HG03139 (cell line): ENCODE data around the gene HNRNPM.

ENCODE experiments used
- ATAC-seq: cut with Tn5 transposase; IDR thresholded peaks from one replicate; pipeline ENCODE4 v1.9.1; 2021; ENCODE audit not compliant: unreplicated experiment

HNRNPM gene

GRCh38 chr19:8459095-8459494, 14.3 kb downstream of the HNRNPM start:
- ATAC-seq: no peak

- ATAC-seq: no peak
These were observed 14.9 kb downstream of the HNRNPM start for GRCh38 chr19:8459520-8460270.

DNA sequence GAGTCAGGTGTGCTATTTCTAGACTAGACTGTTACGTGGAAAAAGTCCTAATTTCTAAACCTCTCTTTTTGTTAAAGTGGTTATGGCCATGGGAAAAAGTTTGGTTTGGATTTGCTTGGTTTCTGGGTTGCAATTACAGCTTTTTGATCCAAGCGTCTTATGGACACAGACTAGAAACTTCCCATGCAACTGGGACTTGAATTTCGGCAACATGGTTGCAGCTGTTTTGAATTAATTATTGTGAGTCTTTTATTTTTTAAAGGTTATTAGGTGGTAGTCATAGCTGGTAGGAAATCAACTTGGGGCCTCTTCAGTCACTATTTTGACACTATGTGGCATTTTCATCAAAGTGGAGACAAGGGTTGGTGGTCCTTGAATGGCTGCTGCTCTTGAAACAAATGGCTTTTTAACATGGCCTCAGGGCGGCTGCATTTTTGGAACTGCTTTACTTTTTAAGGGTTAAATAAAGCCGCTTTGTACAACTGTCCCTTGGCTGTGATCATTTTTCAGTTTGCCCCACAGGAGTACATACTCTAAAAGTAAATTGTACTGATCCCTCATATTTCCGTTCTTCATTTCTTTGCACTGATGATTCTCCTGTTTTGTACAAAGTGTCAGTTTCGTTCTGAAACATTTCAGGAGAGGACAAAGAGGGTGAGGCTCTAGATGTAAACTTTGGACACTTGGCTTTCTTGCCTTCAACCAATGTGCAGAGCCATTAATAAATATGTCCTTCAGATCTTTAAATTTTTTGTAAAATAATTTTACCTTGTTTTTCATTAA, 15.9 kb downstream of the HNRNPM start:
- ATAC-seq: no peak

GRCh38 chr19:8461376-8461775, 16.6 kb downstream of the HNRNPM start:
- no peak for ATAC-seq

DNA sequence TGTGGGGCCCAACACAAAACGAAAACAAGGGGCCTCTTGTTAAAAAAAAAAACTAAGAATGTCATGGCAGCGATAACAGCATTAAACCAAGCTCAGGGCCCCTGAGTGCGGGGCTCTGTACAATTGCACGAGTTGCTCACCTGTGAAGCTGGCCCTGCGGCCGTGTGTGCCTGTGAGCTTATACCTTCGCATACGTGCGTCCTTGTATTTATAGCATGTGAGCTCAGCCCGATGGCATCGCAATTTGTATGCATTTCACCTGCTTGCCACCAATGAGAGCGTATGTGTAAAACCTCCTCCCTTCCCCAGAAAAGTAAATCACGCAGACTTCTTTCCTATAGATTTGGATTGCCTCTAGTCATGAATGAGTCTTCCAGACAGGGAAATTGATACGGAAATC, 17.1 kb downstream of the HNRNPM start:
- no peak for ATAC-seq

GRCh38 chr19:8462571-8462970, 17.8 kb downstream of the HNRNPM start:
- no peak for ATAC-seq

GRCh38 chr19:8463365-8463764, 18.6 kb downstream of the HNRNPM start:
- no peak for ATAC-seq

DNA sequence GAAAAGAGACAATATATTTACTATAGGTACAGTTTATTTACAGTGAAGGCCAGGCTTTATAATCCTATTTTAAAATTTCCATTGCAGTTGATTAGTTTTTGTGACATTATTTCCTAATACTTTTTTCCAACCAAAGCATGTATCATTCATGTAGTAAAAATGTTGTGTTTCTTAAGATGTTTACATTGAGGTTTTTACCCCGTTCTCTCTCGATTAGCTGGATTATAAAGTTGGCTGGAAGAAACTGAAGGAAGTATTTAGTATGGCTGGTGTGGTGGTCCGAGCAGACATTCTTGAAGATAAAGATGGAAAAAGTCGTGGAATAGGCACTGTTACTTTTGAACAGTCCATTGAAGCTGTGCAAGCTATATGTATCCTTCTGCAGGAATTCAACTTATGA, 21.2 kb downstream of the HNRNPM start:
- ATAC-seq: no peak

DNA sequence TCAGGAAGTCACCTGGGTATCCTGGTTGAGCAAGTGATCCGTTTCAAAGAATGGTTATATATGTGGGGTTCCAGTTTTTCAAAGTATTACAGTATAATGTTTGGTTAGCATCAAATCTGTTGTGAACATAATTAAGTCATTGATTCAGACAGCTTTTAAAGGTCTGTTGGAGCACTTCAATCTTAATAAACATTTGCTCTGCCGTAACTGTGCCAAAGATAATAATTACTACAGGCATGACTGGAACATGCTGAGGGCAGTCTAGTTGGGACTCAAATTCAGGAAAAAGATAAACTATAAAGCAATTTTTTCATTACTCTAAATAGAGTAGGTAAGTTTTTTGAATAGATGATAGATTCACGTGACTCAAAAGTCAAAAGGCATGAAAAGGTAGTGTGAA, 23.3 kb downstream of the HNRNPM start:
- no peak for ATAC-seq

GRCh38 chr19:8468761-8469373, 24.1 kb downstream of the HNRNPM start:
- ATAC-seq: no peak

DNA sequence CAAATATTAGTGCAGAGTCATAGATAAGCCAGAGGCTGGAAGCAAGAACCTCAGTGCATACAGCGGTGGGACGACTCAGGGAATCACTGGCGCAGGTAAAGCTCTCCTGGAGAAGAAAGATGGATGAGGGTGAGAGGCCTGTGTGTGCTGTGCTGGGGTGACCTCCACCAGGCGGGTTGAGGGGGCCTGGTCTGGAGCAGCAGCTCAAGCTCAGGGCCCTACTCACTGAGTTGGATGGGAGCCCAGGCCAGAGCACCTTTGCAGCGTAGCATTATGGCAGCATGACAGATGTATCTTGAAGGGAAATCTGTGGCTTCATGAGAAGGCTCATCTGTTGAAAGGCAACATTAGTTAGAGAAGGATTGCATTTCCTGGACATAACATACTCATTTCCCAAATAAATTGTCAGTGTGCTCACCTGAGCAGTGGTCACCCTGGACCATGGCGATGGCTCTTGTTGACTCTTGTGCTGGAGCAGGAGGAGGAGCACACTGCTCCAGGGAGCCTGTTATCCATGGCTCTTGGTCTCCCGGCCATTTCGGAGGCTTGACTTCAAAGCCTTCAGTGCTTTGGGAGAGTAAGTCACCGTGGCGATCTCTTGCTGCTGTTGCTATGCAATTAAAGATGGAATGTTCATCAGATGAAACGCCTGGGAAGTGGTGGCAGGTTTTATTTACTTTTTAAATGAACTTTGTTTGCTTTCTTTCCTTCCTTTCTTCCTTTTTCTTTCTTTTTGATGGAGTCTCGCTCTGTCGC, 25.0 kb downstream of the HNRNPM start:
- no peak for ATAC-seq

DNA sequence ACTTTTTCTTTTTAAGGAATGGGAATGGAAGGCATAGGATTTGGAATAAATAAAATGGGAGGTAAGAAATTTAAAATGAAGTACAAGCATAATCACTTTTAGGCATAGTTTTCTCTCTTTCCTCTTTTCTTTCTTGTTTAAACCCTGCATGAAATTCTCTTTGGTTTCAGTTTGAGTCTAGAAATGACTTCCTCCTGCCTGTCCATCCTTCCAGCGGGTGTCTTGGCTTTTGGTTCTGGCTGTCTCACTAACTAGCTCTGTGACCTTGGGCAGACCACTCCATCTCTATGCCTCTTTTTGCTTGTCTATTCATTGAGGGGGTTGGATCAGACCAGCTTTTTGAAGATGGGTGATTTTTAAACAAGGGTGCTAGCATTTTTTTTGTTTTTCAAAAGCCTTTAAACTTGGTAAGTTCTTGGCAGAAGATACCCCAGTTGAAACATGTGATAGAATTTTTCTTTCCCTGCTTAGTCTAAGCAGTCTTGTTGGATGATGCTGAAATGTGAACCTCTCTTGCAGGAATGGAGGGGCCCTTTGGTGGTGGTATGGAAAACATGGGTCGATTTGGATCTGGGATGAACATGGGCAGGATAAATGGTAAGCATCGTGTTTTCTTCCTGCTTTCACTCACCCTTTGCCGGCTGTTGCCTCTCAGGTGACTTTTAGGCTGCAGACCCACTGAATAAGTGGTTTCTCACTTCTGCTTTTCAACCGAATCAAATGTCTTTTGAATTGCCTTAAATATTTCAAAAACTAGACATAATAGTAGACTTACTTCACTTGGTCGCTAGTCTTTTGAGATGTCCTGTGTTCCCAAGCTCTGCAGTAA, 29.1 kb downstream of the HNRNPM start:
- ATAC-seq: no peak

- ATAC-seq: no peak
These were observed 30.2 kb downstream of the HNRNPM start for GRCh38 chr19:8475005-8475404.

DNA sequence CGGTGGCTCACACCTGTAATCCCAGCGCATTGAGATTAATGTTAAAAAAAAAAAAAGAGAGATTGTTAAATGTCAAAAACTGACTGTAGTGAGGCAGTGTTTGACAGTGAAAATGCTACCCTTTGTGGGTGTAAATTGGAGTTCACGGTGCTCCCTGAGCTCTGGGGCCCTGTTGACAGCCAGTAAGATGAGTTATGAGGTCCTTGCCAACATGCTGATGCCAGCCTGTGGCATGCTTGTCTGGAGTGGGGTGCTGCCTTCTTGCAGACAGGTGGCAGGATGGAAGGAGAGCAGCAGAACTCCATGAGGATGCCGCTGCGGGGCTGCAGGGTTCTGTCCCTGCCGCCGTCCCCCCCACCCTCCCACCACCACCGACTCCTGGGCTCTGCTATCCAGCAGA, 31.7 kb downstream of the HNRNPM start:
- ATAC-seq: no peak

DNA sequence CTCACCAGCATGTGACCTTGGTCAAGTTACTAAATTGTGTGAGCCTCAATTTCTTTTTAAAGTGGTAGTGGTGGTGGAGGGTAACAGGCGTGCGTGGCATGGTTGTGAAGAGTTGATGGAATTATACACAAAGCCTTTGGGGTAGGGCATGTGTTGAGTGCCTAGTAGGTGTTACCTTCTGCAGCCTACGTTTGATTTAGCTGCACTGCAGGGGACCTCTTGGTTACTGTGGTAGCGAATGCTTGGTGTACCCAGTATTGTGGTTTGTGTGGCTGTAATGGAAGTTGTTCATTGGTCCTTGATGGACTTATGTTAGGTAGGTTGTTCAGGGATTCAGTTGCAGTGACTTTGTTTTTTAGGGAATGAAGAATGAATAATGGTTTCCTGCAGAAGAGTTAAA, 33.1 kb downstream of the HNRNPM start:
- ATAC-seq: no peak

GRCh38 chr19:8478598-8478997, 33.8 kb downstream of the HNRNPM start:
- ATAC-seq: no peak

GRCh38 chr19:8481201-8481600, 36.4 kb downstream of the HNRNPM start:
- ATAC-seq: no peak

GRCh38 chr19:8481616-8482015, 36.8 kb downstream of the HNRNPM start:
- no peak for ATAC-seq

GRCh38 chr19:8482696-8483095, 37.9 kb downstream of the HNRNPM start:
- ATAC-seq: no peak

GRCh38 chr19:8483165-8483564, 38.4 kb downstream of the HNRNPM start:
- ATAC-seq: no peak
